ENCODE data around the gene MDN1.

DNA sequence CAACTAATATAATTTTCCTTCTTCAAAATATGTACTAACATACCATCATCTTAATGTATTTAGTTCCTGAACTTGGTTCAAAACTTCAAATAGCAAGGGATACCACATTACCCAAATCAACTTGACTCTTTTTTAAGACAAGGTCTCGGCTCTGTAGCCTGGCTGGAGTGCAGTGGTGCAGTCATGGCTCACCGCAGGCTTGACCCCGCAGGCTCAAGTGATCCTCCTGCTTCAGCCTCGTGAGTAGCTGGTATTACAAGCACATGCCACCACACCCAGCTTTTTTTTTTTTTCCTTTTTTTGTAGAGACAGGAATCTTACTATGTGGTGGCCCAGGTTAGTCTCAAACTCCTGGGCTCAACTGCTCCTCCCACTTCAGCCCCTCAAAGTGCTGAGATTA lies 125.2 kb downstream of the MDN1 start:
- no peak for TF ChIP-seq GATA2 (IDR thresholded peaks at IDR 0.05; ENCODE audit: low read depth, low read length)
- TF ChIP-seq GATA3 (IDR thresholded peaks at IDR 0.05; ENCODE audit: low read depth, low read length): no peak

Data from SH-SY5Y (cell line).